Measurements from ENCODE around the gene DSG3. TPM values are rescaled to one million over a fixed set of nuclear protein-coding genes. Genes with fewer than 3 reads are reported as not detected.

The DSG3 gene
- total and polyA plus RNA-seq, 2 donors: 17.1 to 42.1 TPM

GRCh38 chr18:31469629-31470028, 22.1 kb downstream of the DSG3 start:
- Histone ChIP-seq H3K4me1 (ENCODE audit: control insufficient read depth in 2 of 2, insufficient read depth in 2 of 2, low read length in 2 of 2) (no peaks in the 10 kb centered on the region), H3K36me3 (ENCODE audit: control insufficient read depth in 2 of 2, insufficient read depth in 2 of 2, low read length in 1 of 2) (no peaks in the 10 kb centered on the region), H3K4me3 (ENCODE audit: low read length in 2 of 2) (no peak overlapping the region), H3K9me3 (ENCODE audit: control insufficient read depth in 2 of 2, insufficient read depth in 1 of 2, low read length in 1 of 2) (no peaks in the 10 kb centered on the region), H3K27me3 (ENCODE audit: control insufficient read depth in 2 of 2, insufficient read depth in 1 of 2, low read length in 1 of 2) (no peaks in the 10 kb centered on the region), H3K27ac (ENCODE audit: low read depth in 1 of 2, low read length in 1 of 2) (no peak overlapping the region)
- 98% methylated on average over 1 of the region's 1 CpG for WGBS
- no peak for DNase-seq (ENCODE audit: low read depth in 6 of 9, low spot score in 9 of 9)

- 98% methylated on average over 10 of the region's 10 CpGs for WGBS
- no peaks in the 10 kb centered on the region for H3K4me1 ChIP-seq (ENCODE audit: control insufficient read depth in 2 of 2, insufficient read depth in 2 of 2, low read length in 2 of 2)
- no peak overlapping the region for H3K4me3 ChIP-seq (ENCODE audit: low read length in 2 of 2)
- no peaks in the 10 kb centered on the region for H3K9me3 ChIP-seq (ENCODE audit: control insufficient read depth in 2 of 2, insufficient read depth in 1 of 2, low read length in 1 of 2)
- H3K27ac ChIP-seq (ENCODE audit: low read depth in 1 of 2, low read length in 1 of 2): no peak overlapping the region
- H3K36me3 ChIP-seq (ENCODE audit: control insufficient read depth in 2 of 2, insufficient read depth in 2 of 2, low read length in 1 of 2): no peaks in the 10 kb centered on the region
- DNase-seq (ENCODE audit: low read depth in 6 of 9, low spot score in 9 of 9): no peak
- H3K27me3 ChIP-seq (ENCODE audit: control insufficient read depth in 2 of 2, insufficient read depth in 1 of 2, low read length in 1 of 2): no peaks in the 10 kb centered on the region
Measured at GRCh38 chr18:31478688-31479087, 31.1 kb downstream of the DSG3 start.

GRCh38 chr18:31482051-31482450, 34.5 kb downstream of the DSG3 start:
- H3K36me3 ChIP-seq (ENCODE audit: control insufficient read depth in 2 of 2, insufficient read depth in 2 of 2, low read length in 1 of 2): no peaks in the 10 kb centered on the region
- DNase-seq (ENCODE audit: low read depth in 6 of 9, low spot score in 9 of 9): no peak
- H3K27ac ChIP-seq (ENCODE audit: low read depth in 1 of 2, low read length in 1 of 2): no peak overlapping the region
- no peak overlapping the region for H3K4me3 ChIP-seq (ENCODE audit: low read length in 2 of 2)
- WGBS: 95% methylated on average over 1 of the region's 1 CpG
- no peaks in the 10 kb centered on the region for H3K4me1 ChIP-seq (ENCODE audit: control insufficient read depth in 2 of 2, insufficient read depth in 2 of 2, low read length in 2 of 2)
- H3K27me3 ChIP-seq (ENCODE audit: control insufficient read depth in 2 of 2, insufficient read depth in 1 of 2, low read length in 1 of 2): no peaks in the 10 kb centered on the region
- no peaks in the 10 kb centered on the region for H3K9me3 ChIP-seq (ENCODE audit: control insufficient read depth in 2 of 2, insufficient read depth in 1 of 2, low read length in 1 of 2)

GRCh38 chr18:31483396-31483795, 35.9 kb downstream of the DSG3 start:
- Histone ChIP-seq H3K4me1 (ENCODE audit: control insufficient read depth in 2 of 2, insufficient read depth in 2 of 2, low read length in 2 of 2) (no peaks in the 10 kb centered on the region), H3K27ac (ENCODE audit: low read depth in 1 of 2, low read length in 1 of 2) (no peak overlapping the region), H3K9me3 (ENCODE audit: control insufficient read depth in 2 of 2, insufficient read depth in 1 of 2, low read length in 1 of 2) (no peaks in the 10 kb centered on the region), H3K27me3 (ENCODE audit: control insufficient read depth in 2 of 2, insufficient read depth in 1 of 2, low read length in 1 of 2) (no peaks in the 10 kb centered on the region), H3K36me3 (ENCODE audit: control insufficient read depth in 2 of 2, insufficient read depth in 2 of 2, low read length in 1 of 2) (no peaks in the 10 kb centered on the region), H3K4me3 (ENCODE audit: low read length in 2 of 2) (no peak overlapping the region)
- DNase-seq (ENCODE audit: low read depth in 6 of 9, low spot score in 9 of 9): no peak
- WGBS: 89% methylated on average over 2 of the region's 2 CpGs

- Histone ChIP-seq H3K4me1 (ENCODE audit: control insufficient read depth in 2 of 2, insufficient read depth in 2 of 2, low read length in 2 of 2) (no peaks in the 10 kb centered on the region), H3K4me3 (ENCODE audit: low read length in 2 of 2) (no peak overlapping the region), H3K36me3 (ENCODE audit: control insufficient read depth in 2 of 2, insufficient read depth in 2 of 2, low read length in 1 of 2) (no peaks in the 10 kb centered on the region), H3K27me3 (ENCODE audit: control insufficient read depth in 2 of 2, insufficient read depth in 1 of 2, low read length in 1 of 2) (no peaks in the 10 kb centered on the region), H3K9me3 (ENCODE audit: control insufficient read depth in 2 of 2, insufficient read depth in 1 of 2, low read length in 1 of 2) (no peaks in the 10 kb centered on the region), H3K27ac (ENCODE audit: low read depth in 1 of 2, low read length in 1 of 2) (no peak overlapping the region)
- DNase-seq (ENCODE audit: low read depth in 6 of 9, low spot score in 9 of 9): no peak
- 95% methylated on average over 1 of the region's 1 CpG for WGBS
Measured at GRCh38 chr18:31484461-31484860, 36.9 kb downstream of the DSG3 start.

DNA sequence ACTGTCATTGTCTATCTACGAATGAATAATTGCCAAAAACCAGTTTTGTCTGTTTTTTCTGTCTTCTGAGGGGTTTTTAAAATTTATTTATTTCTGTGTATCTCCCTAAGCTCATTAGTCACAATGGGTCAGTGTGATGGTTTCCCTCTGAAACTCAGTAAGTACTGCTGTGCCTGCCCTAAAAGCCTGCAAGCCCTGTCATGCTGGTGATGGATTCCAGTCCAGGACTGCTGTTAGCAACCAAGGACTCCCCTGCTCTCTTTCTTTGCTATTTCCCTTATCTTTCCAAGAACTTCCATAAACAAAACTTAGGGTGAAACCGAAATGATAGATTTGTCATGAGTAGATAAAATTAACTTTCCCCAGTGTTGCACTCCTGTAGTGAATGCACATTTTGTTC, 38.6 kb downstream of the DSG3 start:
- DNase-seq (ENCODE audit: low read depth in 6 of 9, low spot score in 9 of 9): no peak
- no peak overlapping the region for H3K27ac ChIP-seq (ENCODE audit: low read depth in 1 of 2, low read length in 1 of 2)
- no peaks in the 10 kb centered on the region for H3K36me3 ChIP-seq (ENCODE audit: control insufficient read depth in 2 of 2, insufficient read depth in 2 of 2, low read length in 1 of 2)
- no peaks in the 10 kb centered on the region for H3K27me3 ChIP-seq (ENCODE audit: control insufficient read depth in 2 of 2, insufficient read depth in 1 of 2, low read length in 1 of 2)
- no peaks in the 10 kb centered on the region for H3K9me3 ChIP-seq (ENCODE audit: control insufficient read depth in 2 of 2, insufficient read depth in 1 of 2, low read length in 1 of 2)
- 84% methylated on average over 2 of the region's 2 CpGs for WGBS
- no peak overlapping the region for H3K4me3 ChIP-seq (ENCODE audit: low read length in 2 of 2)
- H3K4me1 ChIP-seq (ENCODE audit: control insufficient read depth in 2 of 2, insufficient read depth in 2 of 2, low read length in 2 of 2): no peaks in the 10 kb centered on the region

- Histone ChIP-seq H3K36me3 (ENCODE audit: control insufficient read depth in 2 of 2, insufficient read depth in 2 of 2, low read length in 1 of 2) (no peaks in the 10 kb centered on the region), H3K9me3 (ENCODE audit: control insufficient read depth in 2 of 2, insufficient read depth in 1 of 2, low read length in 1 of 2) (no peaks in the 10 kb centered on the region), H3K4me1 (ENCODE audit: control insufficient read depth in 2 of 2, insufficient read depth in 2 of 2, low read length in 2 of 2) (no peaks in the 10 kb centered on the region), H3K4me3 (ENCODE audit: low read length in 2 of 2) (no peak overlapping the region), H3K27me3 (ENCODE audit: control insufficient read depth in 2 of 2, insufficient read depth in 1 of 2, low read length in 1 of 2) (no peaks in the 10 kb centered on the region), H3K27ac (ENCODE audit: low read depth in 1 of 2, low read length in 1 of 2) (no peak overlapping the region)
- 95% methylated on average over 9 of the region's 9 CpGs for WGBS
- DNase-seq (ENCODE audit: low read depth in 6 of 9, low spot score in 9 of 9): no peak
Measured at GRCh38 chr18:31487246-31488015, 39.9 kb downstream of the DSG3 start.

DNA sequence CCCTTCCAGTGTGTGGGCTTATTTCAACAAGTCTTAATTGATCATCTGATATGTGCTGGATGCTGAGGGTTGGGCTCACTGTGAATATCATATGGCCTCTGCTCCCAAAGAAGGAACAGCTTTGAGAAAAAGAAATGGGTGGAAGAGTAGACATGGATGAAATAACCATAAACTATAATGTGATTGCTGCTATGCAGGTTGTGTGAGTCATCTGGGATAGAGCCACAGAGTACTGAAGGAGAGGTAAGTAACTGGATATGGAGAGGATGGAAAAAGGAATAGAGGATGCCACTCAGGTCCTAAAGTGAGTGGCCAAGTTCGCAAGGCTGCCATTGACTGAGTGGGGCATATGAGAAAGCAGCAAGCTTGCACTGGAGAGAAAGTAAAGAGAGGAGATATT, 41.8 kb downstream of the DSG3 start:
- Histone ChIP-seq H3K9me3 (ENCODE audit: control insufficient read depth in 2 of 2, insufficient read depth in 1 of 2, low read length in 1 of 2) (no peaks in the 10 kb centered on the region), H3K4me3 (ENCODE audit: low read length in 2 of 2) (no peak overlapping the region), H3K27me3 (ENCODE audit: control insufficient read depth in 2 of 2, insufficient read depth in 1 of 2, low read length in 1 of 2) (no peaks in the 10 kb centered on the region), H3K36me3 (ENCODE audit: control insufficient read depth in 2 of 2, insufficient read depth in 2 of 2, low read length in 1 of 2) (no peaks in the 10 kb centered on the region), H3K27ac (ENCODE audit: low read depth in 1 of 2, low read length in 1 of 2) (no peak overlapping the region), H3K4me1 (ENCODE audit: control insufficient read depth in 2 of 2, insufficient read depth in 2 of 2, low read length in 2 of 2) (no peaks in the 10 kb centered on the region)
- DNase-seq (ENCODE audit: low read depth in 6 of 9, low spot score in 9 of 9): no peak
- whole genome bisulfite sequencing: 98% methylated on average over 1 of the region's 1 CpG

DNA sequence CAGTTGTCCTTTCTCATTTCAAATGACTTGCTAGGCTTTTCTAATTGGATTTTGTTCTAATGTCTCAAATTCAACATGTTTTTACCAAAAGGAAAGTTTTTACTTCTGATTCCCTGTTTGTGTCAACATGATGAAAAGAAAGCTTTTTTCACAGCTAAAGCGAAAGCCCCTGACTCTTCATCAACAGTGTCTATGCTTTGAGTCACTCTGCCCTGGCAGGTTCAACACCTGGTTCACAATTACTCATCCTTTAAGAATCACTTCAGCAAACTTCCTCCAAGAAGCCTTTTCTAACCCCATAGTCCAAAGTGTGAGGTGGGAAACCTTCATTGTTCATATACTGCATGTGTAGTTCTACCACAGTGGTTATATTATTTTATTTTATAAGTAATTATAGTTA, 42.8 kb downstream of the DSG3 start:
- WGBS: 94% methylated on average over 1 of the region's 1 CpG
- Histone ChIP-seq H3K27ac (ENCODE audit: low read depth in 1 of 2, low read length in 1 of 2) (peak overlapping the region in 1 of 2 donors; percentile 39), H3K4me3 (ENCODE audit: low read length in 2 of 2) (no peak overlapping the region)

More for the DNA sequence above, 42.8 kb downstream of the DSG3 start:
- Histone ChIP-seq H3K36me3 (ENCODE audit: control insufficient read depth in 2 of 2, insufficient read depth in 2 of 2, low read length in 1 of 2) (no peaks in the 10 kb centered on the region), H3K9me3 (ENCODE audit: control insufficient read depth in 2 of 2, insufficient read depth in 1 of 2, low read length in 1 of 2) (no peaks in the 10 kb centered on the region), H3K27me3 (ENCODE audit: control insufficient read depth in 2 of 2, insufficient read depth in 1 of 2, low read length in 1 of 2) (no peaks in the 10 kb centered on the region), H3K4me1 (ENCODE audit: control insufficient read depth in 2 of 2, insufficient read depth in 2 of 2, low read length in 2 of 2) (no peaks in the 10 kb centered on the region)
- DNase-seq (ENCODE audit: low read depth in 6 of 9, low spot score in 9 of 9): no peak

Data from thymus (tissue), 11 donors.